Effector CD4-positive, alpha-beta T cell (primary cell): ENCODE data around the gene MYO5A.
"Not testable (repeated sequence)": the region's sequence is repeated elsewhere in the genome, so short reads cannot be mapped to it uniquely, and the experiment has no call there.

ENCODE experiments used
- DNase-seq: peaks from one replicate; pipeline ENCODE4 v3.0.0-alpha.2; 2020

The MYO5A gene

GRCh38 chr15:52503788-52504496, 24.7 kb downstream of the MYO5A start:
- no peak for DNase-seq

DNA sequence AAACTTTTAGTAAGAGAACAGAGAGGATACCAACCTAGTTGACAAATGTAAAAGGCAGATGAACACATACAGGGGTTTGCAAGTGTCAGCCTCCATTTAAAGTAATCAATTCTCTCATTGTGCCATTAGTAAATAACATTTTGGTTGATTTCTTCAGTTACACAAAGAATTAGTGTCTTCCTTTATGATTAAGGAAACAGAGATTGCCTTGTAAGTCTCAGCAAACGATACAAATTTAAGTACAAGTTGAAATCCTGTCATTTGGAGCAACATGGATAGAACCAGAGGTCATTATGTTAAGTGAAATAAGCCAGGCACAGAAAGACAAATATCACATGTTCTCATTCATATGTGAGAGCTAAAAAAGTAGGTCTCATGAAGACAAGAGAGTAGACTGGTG, 26.1 kb downstream of the MYO5A start:
- DNase-seq: no peak

DNA sequence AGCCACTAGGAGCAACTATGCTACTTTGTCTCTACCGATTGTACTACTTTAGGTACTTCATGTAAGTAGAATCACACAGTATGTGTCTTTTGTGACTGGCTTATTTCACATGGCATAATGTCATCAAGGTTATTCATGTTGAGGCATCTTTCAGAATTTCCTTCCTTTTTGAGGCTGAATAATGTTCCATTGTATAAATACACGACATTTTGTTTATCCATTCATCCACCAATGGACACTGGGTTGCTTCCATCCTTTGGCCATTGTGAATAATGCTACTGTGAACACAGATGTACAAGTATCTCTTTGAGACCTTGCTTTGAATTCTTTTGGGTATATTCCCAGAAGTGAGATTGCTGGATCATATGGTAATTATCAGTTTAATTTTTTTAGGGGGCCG, 29.2 kb downstream of the MYO5A start:
- DNase-seq: no peak

DNA sequence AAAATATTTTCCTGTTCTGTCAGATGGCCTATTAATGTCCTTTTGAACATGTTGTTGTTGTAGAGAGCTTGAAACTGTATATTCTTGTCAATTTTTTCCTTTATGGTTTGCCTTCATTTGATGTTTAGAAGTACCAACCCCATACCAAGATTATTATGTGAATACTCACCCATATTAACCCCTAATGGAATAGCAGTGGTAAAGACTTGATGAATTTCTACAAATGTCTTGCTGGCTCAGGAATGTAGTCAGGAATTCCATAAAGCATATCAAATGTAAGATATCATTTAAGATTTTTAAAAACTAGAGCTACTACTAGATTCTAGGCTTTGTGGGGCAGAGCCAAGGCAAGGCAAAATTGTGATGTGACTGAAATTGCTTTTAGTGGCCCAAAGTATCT, 30.0 kb downstream of the MYO5A start:
- DNase-seq: no peak

GRCh38 chr15:52496776-52497470, 31.8 kb downstream of the MYO5A start:
- DNase-seq: no peak

GRCh38 chr15:52496175-52496574, 32.5 kb downstream of the MYO5A start:
- no peak for DNase-seq

GRCh38 chr15:52495125-52495524, 33.6 kb downstream of the MYO5A start:
- no peak for DNase-seq

DNA sequence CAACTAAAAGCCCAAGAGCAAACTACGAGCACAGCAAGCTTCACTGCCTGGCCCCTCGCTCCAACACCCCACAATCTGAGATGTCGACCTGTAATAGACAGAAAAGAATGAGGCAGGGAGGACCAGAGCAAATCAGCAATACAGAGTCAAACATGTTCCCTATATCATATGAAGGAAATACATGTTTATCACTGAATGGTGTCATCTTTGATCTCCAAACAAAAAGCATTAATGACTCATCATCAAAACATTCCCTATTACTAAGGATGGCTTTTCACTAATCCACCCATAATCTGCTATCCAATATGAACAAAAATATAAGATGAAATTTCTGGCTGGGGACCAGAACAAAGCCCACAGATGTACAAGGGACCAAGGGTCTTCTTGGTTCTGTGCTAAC, 34.7 kb downstream of the MYO5A start:
- no peak for DNase-seq

DNA sequence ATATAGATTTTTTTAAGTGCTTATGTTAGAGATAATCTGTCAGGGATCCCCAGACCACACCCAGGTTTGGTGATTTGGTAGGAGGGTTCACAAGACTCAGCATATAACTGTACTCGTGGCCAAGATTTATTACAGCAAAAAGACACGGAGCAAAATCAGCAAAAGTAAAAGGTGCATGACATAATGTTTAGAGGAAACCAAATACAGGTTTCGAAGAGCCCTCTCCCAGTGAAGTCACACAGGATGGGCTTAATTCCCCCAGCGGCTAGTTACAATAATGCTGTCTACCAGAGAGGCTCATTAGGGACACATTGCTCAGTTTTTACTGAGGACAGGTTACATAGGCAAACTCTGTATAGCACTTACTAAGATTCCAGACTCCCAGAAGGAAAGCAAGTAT, 36.5 kb downstream of the MYO5A start:
- no peak for DNase-seq

DNA sequence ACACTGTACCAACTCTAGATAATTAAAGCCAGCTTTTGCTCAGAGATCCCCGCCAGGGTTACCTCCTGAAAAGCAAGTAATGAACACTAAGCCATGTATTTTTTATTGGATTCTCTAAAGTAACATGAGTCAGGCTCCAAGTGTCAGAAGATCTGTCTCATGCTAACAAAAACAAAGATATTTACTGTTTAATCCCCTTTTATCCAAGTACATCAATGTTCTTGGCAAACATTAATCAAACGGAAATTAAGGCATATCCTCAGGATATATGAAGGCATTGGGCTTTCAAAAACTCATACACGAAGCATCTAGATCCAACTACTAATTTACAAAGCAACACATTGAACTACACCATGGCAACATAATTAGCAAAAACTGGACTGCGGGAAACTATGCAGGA, 37.2 kb downstream of the MYO5A start:
- no peak for DNase-seq

DNA sequence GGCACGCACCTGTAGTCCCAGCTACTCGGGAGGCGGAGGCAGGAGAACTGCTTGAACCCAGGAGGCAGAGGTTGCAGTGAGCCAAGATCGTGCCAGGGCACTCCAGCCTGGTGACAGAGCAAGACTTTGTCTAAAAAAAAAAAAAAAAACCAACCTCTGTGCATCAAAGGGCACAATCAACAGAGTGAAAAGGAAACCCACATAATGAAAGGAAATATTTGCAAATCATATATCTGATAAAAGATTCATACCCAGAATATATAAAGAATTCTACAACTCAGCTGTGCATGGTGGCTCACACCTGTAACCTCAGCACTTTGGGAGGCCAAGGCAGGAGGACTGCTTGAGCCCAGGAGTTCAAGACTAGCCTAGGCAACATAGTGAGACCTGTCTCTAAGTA, 39.2 kb downstream of the MYO5A start:
- not testable (repeated sequence) for DNase-seq

DNA sequence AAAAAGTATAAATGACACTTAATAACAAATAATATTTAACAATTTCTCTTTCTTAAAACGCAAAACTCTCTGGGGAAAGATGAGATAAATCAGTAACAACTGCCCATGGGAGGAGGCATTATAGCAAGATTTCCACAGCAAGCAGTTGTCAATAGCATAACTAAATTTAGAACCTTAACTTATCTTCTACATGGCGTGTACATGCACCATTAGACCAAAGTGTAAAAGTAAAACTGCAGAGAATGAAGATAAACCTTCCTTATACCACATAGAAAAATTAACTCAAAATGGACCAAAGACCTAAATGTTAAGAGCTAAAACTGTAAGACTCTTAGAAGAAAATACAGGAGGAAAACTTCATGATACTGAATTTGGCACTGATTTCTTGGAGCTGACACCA, 39.9 kb downstream of the MYO5A start:
- DNase-seq: no peak

DNA sequence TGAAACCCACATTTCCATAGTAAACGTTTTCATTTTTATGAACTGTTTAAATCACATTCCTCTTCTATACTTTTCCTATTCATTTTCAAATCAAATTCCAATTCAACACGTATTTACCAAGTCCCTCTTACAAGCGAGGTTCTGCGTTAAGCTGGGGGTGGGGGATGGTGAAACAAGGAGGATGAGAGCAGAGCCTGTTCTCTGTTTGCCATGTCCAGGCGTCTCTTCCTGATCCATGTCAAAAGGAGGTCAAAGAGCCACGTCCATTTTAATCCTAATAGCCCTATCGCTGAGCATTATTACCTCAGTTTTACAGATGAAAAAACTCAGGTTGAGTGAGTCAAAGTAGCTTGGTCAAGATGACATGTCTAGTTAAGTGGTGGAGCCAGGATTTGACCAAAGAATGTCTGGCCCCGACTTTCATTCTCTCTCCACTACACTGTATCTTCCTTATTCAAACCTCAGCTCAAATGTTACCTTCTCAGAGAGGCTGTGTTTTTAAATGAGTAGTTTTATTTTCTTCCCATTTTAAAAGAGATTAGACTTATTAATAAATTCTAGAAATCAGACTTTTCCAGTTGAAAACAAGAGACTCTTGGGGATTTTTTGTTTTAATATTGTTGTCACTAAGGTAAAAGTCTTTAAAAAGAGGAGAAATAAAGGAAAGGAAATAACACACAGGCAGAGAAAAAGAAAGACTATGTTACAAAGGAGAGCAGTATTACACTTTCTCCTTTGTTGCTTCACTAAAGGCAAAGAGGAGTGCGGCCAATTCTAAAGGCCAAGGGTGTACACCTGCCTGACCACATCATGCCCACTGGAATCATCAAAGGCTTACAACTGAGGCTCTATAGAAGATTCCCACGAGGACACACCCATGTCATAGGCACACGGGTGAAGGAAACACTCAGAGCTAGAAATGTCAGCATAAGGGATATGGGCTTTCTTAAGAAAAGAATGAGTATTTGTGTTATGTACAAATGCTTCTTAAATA, 42.4 kb downstream of the MYO5A start:
- DNase-seq: no peak

- DNase-seq: no peak
Observed at GRCh38 chr15:52485290-52485689, 43.4 kb downstream of the MYO5A start.

DNA sequence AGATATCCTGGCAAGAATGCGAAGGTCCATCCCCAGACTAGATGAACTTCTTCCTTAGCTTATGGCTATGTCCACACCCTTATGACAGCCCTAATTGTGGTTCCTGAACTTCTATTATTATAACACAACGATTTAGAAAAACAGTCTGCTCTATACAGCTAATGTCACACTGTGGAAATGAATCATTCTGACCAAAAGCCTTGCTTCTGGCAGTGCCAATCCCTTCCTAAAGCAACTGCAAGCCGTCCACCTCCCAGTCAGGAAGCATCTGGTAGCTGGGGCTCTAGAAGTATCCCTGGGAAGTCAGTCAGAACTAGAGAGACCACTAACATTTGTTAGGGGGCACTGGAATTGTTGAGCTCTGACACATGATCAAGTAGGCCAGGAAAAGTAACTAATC, 45.0 kb downstream of the MYO5A start:
- DNase-seq: no peak

DNA sequence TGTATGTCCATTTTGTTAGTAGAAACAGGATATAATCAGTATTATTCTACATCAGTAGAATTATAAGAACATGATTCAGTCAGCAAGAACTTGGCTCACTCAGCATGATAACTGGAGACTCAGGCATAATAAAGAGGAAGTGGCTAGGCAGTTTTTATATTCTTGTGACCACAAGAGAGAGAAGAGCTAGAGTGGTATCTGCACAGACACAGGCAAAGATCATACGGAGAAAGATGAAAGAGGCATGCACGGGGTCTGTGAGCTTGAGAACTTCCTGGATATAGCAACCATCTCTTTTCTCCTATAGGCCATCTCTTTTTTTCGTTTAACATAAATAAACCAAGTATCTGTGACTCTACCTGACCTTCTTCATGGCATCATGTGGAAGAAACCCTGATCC, 46.8 kb downstream of the MYO5A start:
- peak; percentile 41 for DNase-seq

DNA sequence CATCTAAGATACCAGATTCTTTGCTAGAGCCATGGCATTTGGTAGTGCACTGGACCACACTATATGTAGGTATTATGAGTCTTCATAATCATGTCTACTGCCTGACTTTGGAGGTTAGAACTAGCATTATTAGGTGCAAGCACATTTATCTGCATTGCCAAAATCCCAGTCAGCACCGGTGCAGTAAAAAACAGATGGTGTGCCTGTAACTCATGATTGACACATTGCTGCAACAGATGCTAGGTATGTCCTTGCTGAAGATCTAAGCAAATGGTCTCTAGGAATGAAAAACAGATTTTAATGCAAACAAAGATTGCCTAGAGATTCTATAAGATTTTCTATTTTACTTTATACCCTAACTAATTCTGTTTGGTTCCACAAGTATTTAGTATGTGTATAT, 47.7 kb downstream of the MYO5A start:
- DNase-seq: no peak

GRCh38 chr15:52466716-52467115, 62.0 kb downstream of the MYO5A start:
- DNase-seq: no peak

DNA sequence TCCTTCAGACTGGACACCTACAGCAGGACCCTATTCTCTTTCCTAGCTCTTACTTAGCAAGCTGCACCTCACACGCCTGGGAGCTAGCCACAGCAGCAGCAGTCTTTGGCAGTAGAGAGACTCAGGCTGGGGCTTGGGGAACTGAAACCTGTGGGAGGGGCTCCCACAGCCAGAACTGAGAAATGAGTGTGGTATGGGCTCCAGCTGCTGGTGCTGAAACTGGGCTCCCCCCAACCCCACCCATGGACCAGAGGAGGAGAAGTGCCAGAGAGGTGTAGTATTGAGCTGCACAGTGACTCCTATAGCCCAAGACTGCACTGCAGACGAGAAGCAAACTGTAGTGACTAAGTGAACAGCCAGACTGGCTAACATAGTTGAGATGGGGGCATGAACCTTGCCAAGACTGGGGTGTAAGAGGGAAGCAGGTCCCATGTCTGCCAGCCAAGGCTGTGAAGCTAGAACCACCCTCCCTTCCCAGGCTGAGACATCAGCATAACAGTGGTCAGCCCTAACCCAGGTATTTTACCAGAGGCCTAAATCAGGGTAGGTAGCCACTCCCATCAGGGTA, 62.5 kb downstream of the MYO5A start:
- no peak for DNase-seq

- DNase-seq: no peak
Observed at GRCh38 chr15:52464478-52464877, 64.2 kb downstream of the MYO5A start.

GRCh38 chr15:52464040-52464439, 64.6 kb downstream of the MYO5A start:
- no peak for DNase-seq

DNA sequence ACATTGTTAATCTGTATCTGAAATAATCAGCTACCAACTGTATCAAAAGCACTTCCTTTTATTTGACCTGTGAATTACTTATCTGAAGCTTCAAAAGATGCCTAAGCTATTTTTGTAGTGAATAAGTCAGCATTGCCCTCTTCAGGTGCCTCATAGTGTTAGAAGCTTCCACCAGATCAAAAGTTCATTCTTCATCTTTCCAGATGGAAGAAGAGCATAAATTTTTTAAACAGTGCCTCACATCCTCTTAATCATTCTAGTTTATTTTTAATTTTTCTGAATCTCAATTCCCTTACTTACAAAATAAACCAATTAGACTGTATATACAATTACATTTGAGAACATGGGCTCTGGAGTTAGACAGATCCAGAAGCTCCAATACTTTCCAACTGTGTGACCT, 65.0 kb downstream of the MYO5A start:
- DNase-seq: no peak

DNA sequence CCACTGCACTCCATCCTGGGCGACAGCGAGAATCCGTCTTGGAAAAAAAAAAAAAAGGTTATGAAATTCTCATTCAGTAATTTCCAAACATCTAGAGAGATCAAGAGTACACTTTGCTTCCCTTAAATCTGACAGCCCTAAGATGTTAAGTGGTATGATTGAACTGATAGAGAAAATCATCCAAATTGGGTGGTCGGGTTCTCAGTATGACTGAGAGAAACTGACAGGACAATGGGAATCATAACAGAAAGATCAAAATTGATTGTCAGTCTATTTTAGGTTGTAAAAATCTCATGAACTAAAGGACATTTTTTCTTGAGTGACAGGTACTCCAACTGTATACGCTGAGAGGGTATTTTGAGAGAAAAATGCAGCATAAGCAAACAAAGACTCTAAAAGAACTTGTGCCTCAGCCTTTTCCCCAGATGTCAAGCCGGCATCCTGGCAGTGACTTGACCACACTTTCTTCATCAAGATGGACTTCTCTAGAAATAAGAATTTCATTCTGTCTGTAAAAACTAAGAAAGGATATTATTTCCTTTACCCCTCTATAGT, 65.8 kb downstream of the MYO5A start:
- DNase-seq: no peak
